ENCODE results near the gene P2RY6. TPM values are rescaled to one million over a fixed set of nuclear protein-coding genes. Genes with fewer than 3 reads are reported as not detected.

Gene P2RY6
- polyA plus RNA-seq, 1 donor (not counting 4 experiments of a cell fraction or from before 2014, with no cell fraction given), result 0.04 TPM

DNA sequence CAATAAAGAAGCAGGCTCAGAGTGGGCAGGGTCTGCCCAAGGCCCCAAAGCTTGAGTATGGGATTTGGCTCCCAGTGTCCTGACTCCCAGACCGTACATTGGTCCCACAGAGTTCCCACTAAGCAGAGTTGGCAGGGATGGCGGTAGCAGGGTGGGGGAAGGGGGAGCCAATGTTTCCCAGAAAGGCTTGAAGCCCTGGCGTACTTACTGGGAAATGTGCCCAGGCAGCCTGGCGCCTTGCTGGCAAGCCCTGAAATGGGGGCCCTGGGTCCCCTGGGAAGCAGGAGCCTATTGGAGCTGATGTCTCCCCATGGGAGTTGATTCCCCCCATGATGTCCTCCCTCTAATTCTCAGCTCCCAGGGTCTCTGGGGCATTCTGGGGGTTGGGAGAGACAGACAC lies 45.2 kb downstream of the P2RY6 start:
- Histone ChIP-seq H3K9me3 (ENCODE audit: control insufficient read depth, low read depth, low read length) (no peaks in the 10 kb centered on the region), H3K9me1 (ENCODE audit: control insufficient read depth, extremely low read depth, insufficient read depth, low read length) (no peaks in the 10 kb centered on the region), H3K36me3 (ENCODE audit: control insufficient read depth in 2 of 2, extremely low read depth in 1 of 2, insufficient read depth in 2 of 2, low read length in 2 of 2) (peaks cover 0 to 3% of the 10 kb centered on the region in 2 experiments), H3K9ac (ENCODE audit: control insufficient read depth, extremely low read depth, insufficient read depth, low read length) (no peak overlapping the region), H2AFZ (ENCODE audit: control insufficient read depth, low read length) (no peak overlapping the region), H3K4me2 (ENCODE audit: control insufficient read depth, extremely low read depth, insufficient read depth, low read depth, low read length) (no peak overlapping the region), H3K27ac (ENCODE audit: control insufficient read depth, insufficient read depth, low read length) (no peak overlapping the region), H3K4me1 (ENCODE audit: control insufficient read depth, extremely low read depth, insufficient read depth, low read length) (peaks cover 8% of the 10 kb centered on the region), H4K20me1 (ENCODE audit: control insufficient read depth, extremely low read depth, insufficient read depth, low read length) (no peaks in the 10 kb centered on the region), H3K4me3 (ENCODE audit: control insufficient read depth in 2 of 3, extremely low read depth in 1 of 3, insufficient read depth in 2 of 3, low read depth in 1 of 3, low read length in 3 of 3) (no peak overlapping the region), H3K27me3 (ENCODE audit: control insufficient read depth, extremely low read depth, insufficient read depth, low read length) (no peaks in the 10 kb centered on the region), H3K79me2 (ENCODE audit: control insufficient read depth, insufficient read depth, low read length) (no peaks in the 10 kb centered on the region)
- FAIRE-seq (no peak), DNase-seq (ENCODE audit: low read depth, low spot score) (no peak)
- TF ChIP-seq, protein P1, sequence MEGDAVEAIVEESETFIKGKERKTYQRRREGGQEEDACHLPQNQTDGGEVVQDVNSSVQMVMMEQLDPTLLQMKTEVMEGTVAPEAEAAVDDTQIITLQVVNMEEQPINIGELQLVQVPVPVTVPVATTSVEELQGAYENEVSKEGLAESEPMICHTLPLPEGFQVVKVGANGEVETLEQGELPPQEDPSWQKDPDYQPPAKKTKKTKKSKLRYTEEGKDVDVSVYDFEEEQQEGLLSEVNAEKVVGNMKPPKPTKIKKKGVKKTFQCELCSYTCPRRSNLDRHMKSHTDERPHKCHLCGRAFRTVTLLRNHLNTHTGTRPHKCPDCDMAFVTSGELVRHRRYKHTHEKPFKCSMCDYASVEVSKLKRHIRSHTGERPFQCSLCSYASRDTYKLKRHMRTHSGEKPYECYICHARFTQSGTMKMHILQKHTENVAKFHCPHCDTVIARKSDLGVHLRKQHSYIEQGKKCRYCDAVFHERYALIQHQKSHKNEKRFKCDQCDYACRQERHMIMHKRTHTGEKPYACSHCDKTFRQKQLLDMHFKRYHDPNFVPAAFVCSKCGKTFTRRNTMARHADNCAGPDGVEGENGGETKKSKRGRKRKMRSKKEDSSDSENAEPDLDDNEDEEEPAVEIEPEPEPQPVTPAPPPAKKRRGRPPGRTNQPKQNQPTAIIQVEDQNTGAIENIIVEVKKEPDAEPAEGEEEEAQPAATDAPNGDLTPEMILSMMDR (optimal IDR thresholded peaks at IDR 0.05 in 1 of 3, IDR thresholded peaks at IDR 0.05 in 1 of 3, conservative IDR thresholded peaks at IDR 0.05 in 1 of 3; ENCODE audit: extremely low read depth in 1 of 3, insufficient read depth in 2 of 3, low read length in 3 of 3), result no peak
- no peak for TF ChIP-seq EZH2 (IDR thresholded peaks at IDR 0.05; ENCODE audit: low read length)
- dilution Hi-C loops (cut with MboI; ENCODE audit: extremely low pct_ligation_motif_present, low sequenced_read_pairs), result no loop called here

- FAIRE-seq, result no peak
- no peak for TF ChIP-seq EZH2 (IDR thresholded peaks at IDR 0.05; ENCODE audit: low read length)
- TF ChIP-seq, protein P1 (optimal IDR thresholded peaks at IDR 0.05 in 1 of 3, IDR thresholded peaks at IDR 0.05 in 1 of 3, conservative IDR thresholded peaks at IDR 0.05 in 1 of 3; ENCODE audit: extremely low read depth in 1 of 3, insufficient read depth in 2 of 3, low read length in 3 of 3), result no peak
- no peak overlapping the region for H3K9ac ChIP-seq (ENCODE audit: control insufficient read depth, extremely low read depth, insufficient read depth, low read length)
- no peaks in the 10 kb centered on the region for H3K79me2 ChIP-seq (ENCODE audit: control insufficient read depth, insufficient read depth, low read length)
- H3K4me2 ChIP-seq (ENCODE audit: control insufficient read depth, extremely low read depth, insufficient read depth, low read depth, low read length), result no peak overlapping the region
- H3K4me1 ChIP-seq (ENCODE audit: control insufficient read depth, extremely low read depth, insufficient read depth, low read length), result peaks cover 8% of the 10 kb centered on the region
- H2AFZ ChIP-seq (ENCODE audit: control insufficient read depth, low read length), result no peak overlapping the region
- H4K20me1 ChIP-seq (ENCODE audit: control insufficient read depth, extremely low read depth, insufficient read depth, low read length), result no peaks in the 10 kb centered on the region
- H3K9me3 ChIP-seq (ENCODE audit: control insufficient read depth, low read depth, low read length), result no peaks in the 10 kb centered on the region
- H3K36me3 ChIP-seq (ENCODE audit: control insufficient read depth in 2 of 2, extremely low read depth in 1 of 2, insufficient read depth in 2 of 2, low read length in 2 of 2), result peaks cover 0 to 3% of the 10 kb centered on the region in 2 experiments
- no peak overlapping the region for H3K4me3 ChIP-seq (ENCODE audit: control insufficient read depth in 2 of 3, extremely low read depth in 1 of 3, insufficient read depth in 2 of 3, low read depth in 1 of 3, low read length in 3 of 3)
- no peaks in the 10 kb centered on the region for H3K9me1 ChIP-seq (ENCODE audit: control insufficient read depth, extremely low read depth, insufficient read depth, low read length)
- H3K27ac ChIP-seq (ENCODE audit: control insufficient read depth, insufficient read depth, low read length), result no peak overlapping the region
- no peak for DNase-seq (ENCODE audit: low read depth, low spot score)
- dilution Hi-C loops (cut with MboI; ENCODE audit: extremely low pct_ligation_motif_present, low sequenced_read_pairs), result no loop called here
- H3K27me3 ChIP-seq (ENCODE audit: control insufficient read depth, extremely low read depth, insufficient read depth, low read length), result no peaks in the 10 kb centered on the region
These were observed 45.7 kb downstream of the P2RY6 start for GRCh38 chr11:73317803-73318202.

Measured in keratinocyte (primary cell).